Raji (cell line): ENCODE results near the gene TANK.

Experiments used
- POLR2A ChIP-seq: IDR thresholded peaks from 2 replicates; pipeline ENCODE4 v1.6.1; 2011; ENCODE audit warnings: low read depth, low read length, control low read depth; ENCODE audit not compliant: insufficient read depth

Gene TANK

GRCh38 chr2:161152302-161152701 is 7.9 kb upstream of the TANK start:
- no peak for TF ChIP-seq POLR2A

DNA sequence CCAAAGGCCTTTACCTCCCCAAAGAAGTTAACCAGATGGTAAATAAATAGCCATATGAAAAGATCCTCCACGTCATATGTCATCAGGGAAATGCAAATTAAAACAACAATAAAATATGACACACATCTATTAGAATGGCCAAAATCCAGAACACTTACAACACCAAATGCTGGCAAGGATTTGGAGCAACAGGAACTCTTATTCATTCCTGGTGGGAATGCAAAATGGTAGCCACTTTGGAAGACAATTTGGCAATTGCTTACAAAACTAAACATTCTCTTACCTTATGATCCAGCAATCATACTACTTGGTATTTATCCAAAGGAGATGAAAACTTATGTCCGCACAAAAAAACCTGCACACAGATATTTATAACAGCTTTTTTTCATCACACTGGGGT is 1.3 kb upstream of the TANK start:
- TF ChIP-seq POLR2A, result no peak

- no peak for TF ChIP-seq POLR2A
Observed at GRCh38 chr2:161159456-161160225, 587 bp upstream of the TANK start.

GRCh38 chr2:161161074-161161706 is 962 bp downstream of the TANK start:
- TF ChIP-seq POLR2A, result no peak

DNA sequence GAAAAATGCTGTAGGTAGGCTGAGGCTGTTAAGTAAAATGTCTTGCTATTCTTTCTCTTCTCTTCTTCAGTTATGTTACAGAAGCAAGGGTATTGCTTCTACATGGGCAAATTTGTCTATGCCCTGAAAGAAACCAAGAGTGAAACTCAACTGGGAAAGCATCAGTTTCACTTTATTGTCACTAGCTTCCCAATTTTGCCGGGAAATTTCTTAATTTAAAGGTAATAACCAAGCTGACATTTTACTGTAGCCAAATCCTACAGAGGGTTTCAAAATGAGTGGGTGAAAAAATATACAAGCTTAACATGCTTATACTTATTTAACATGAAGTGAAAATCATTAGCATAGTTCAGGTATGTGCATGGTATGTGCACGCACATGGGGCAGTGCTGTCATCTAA is 3.2 kb downstream of the TANK start:
- TF ChIP-seq POLR2A, result no peak

DNA sequence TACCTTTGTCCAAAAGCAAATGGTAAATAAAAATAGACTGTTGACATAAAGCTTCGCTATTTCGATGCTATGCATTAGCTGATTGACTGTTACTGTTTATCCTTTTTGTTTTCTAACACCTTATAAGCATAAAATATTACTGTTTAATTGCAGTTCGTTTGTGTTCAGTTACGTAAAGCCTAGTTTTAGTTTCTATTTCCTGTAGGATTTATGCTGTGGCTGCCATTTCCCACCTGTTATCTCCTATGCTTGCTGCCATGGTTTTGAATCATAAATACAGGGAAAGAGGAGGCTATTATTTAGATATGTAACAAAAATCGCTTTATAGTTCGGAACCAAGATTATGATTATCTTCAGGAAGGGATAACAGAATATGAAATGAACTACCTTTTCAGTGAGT is 3.9 kb downstream of the TANK start:
- TF ChIP-seq POLR2A, result no peak

- TF ChIP-seq POLR2A, result no peak
Observed at GRCh38 chr2:161165266-161165665, 5.0 kb downstream of the TANK start.

- no peak for TF ChIP-seq POLR2A
Observed at GRCh38 chr2:161165811-161166210, 5.6 kb downstream of the TANK start.

GRCh38 chr2:161166538-161167409 is 6.5 kb downstream of the TANK start:
- TF ChIP-seq POLR2A, result no peak

DNA sequence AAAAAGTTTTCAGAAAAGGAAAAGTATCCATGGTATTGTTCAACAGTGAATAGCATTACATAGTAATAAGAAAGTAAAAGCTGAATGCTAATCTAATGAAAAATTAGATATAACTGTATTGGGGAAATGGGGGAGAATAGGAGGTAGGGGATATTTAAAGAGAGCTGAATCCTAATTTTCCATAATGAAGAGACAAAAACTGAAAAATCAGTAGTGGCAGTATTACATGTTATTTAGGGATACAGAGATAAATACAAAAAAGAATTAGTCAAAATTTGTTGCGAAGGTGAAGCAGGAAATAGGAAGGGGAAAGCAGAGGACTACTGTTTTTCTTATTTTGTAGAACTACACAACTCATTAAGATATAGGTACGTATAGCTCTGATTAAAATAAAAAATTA is 9.1 kb downstream of the TANK start:
- TF ChIP-seq POLR2A, result no peak

DNA sequence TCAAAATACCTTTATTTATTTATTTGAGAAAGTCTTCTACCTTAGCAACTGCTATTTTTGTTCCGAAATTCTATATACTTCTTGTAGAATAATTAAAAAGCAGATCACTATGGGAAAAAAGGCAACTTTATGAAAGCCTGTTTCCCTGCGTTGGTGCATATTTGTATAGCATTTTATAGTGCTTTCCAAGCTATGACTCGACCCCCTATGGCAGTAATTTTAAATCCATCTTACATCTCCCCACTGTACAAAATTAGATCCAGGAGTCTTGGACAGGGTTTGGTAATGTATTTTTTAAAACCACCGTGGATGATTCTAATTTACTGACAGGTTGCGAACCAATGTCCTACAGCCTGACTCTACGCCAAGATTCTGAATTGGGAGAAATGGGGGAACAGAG is 10.1 kb downstream of the TANK start:
- TF ChIP-seq POLR2A, result no peak

- TF ChIP-seq POLR2A, result no peak
Observed at GRCh38 chr2:161170958-161171932, 11.0 kb downstream of the TANK start.

DNA sequence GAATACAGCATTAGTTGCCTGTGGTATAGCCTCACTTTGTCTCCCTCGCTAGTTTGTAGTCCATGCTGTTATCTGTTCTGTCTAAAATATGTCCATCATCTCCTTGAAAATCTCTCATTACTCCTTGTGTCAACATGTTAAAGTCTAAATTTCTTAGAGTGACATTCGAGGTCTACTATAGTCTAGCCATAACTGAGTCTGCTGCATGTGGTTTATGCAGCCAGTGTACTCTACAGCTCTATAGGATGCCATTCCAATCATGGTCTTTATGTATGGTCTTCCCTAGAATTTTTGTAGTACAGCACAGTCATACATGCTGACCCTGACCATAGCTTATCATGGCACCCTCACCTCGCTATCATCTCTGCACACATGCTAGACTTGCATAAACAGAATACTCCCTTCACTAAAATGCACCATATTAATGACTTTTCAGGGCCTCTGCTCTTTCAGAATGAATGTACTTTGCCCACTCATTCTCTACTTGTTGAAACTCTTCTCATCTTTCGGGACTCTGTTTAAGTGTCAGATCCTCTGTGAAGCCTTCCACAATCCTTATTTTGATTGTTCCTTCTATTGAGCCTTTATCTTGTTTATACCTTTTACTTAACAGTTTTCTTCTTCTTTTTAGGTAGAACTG is 12.8 kb downstream of the TANK start:
- TF ChIP-seq POLR2A, result no peak

DNA sequence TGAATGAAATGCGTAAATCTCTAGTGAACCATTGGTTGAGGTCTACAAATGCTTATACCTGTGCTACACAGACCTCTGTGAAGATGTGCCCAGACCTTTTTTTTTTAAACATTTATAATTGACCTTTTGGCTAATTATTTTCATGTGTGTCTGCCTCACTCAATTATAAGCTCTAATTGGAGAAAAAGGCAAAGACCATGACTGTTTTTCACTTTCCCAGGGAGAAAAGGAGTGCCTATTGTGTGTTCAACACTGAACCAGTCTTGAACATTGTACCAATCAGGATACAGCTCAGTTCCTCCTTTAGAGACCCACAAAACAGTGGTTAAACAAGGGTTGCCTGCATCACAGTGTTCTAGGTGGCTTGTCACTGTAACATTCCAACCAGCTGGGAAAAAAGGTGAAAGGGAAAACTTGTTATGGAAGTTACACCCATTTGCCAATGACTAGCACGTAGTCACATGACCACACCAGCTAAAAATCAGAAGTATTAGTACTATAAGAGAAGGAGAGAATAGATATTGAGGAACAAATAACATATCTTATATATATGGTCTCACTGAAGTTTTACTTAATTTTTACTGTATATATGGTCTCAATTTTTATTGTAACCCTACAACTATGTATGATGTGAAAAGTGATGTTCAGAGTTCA is 13.4 kb downstream of the TANK start:
- no peak for TF ChIP-seq POLR2A
